GOT3 (cell line): ENCODE data around the gene SLC39A12.

Experiments used
- DNase-seq: peaks from one replicate; lab custom pipeline; 2025; ENCODE audit warnings: mixed read lengths; lab: John Stamatoyannopoulos, UW

SLC39A12 gene

GRCh38 chr10:18059826-18060559 lies 108.3 kb downstream of the SLC39A12 start:
- DNase-seq: no peak

- DNase-seq: no peak
Observed at GRCh38 chr10:18066947-18067346, 115.2 kb downstream of the SLC39A12 start.

GRCh38 chr10:18068401-18068800 lies 116.7 kb downstream of the SLC39A12 start:
- no peak for DNase-seq

- DNase-seq: no peak
Observed at GRCh38 chr10:18071591-18071990, 119.9 kb downstream of the SLC39A12 start.

- no peak for DNase-seq
Observed at GRCh38 chr10:18073314-18073713, 121.6 kb downstream of the SLC39A12 start.

- no peak for DNase-seq
Observed at GRCh38 chr10:18075881-18076280, 124.2 kb downstream of the SLC39A12 start.

GRCh38 chr10:18079665-18080295 lies 128.1 kb downstream of the SLC39A12 start:
- no peak for DNase-seq

- DNase-seq: no peak
Observed at GRCh38 chr10:18082381-18082780, 130.7 kb downstream of the SLC39A12 start.

- DNase-seq: no peak
Observed at GRCh38 chr10:18085855-18086254, 134.1 kb downstream of the SLC39A12 start.

GRCh38 chr10:18086746-18087145 lies 135.0 kb downstream of the SLC39A12 start:
- DNase-seq: no peak

GRCh38 chr10:18087355-18087754 lies 135.6 kb downstream of the SLC39A12 start:
- no peak for DNase-seq
